ENCODE data around the gene NPIPA7.
"Not testable (repeated sequence)": the region's sequence is repeated elsewhere in the genome, so short reads cannot be mapped to it uniquely, and the experiment has no call there.

NPIPA7 gene

GRCh38 chr16:16378840-16379239 is at the start of gene NPIPA7:
Gene NPIPA7 (plus strand): TSS chr16:16379140. CDS start chr16:16379245, 105 bp downstream.
- DNase-seq (ENCODE audit: low read depth): not testable (repeated sequence)

- DNase-seq (ENCODE audit: low read depth): not testable (repeated sequence)
Measured at GRCh38 chr16:16331466-16331865, 47.5 kb upstream of the NPIPA7 start.

- DNase-seq (ENCODE audit: low read depth): not testable (repeated sequence)
Measured at GRCh38 chr16:16357556-16357955, 21.4 kb upstream of the NPIPA7 start.

- not testable (repeated sequence) for DNase-seq (ENCODE audit: low read depth)
Measured at GRCh38 chr16:16358539-16359240, 20.2 kb upstream of the NPIPA7 start.

- not testable (repeated sequence) for DNase-seq (ENCODE audit: low read depth)
Measured at GRCh38 chr16:16363595-16363994, 15.3 kb upstream of the NPIPA7 start.

GRCh38 chr16:16364100-16364499 is 14.8 kb upstream of the NPIPA7 start:
- DNase-seq (ENCODE audit: low read depth): not testable (repeated sequence)

GRCh38 chr16:16364701-16365100 is 14.2 kb upstream of the NPIPA7 start:
- not testable (repeated sequence) for DNase-seq (ENCODE audit: low read depth)

GRCh38 chr16:16365319-16365718 is 13.6 kb upstream of the NPIPA7 start:
- DNase-seq (ENCODE audit: low read depth): not testable (repeated sequence)

GRCh38 chr16:16365851-16366250 is 13.1 kb upstream of the NPIPA7 start:
- DNase-seq (ENCODE audit: low read depth): not testable (repeated sequence)

- not testable (repeated sequence) for DNase-seq (ENCODE audit: low read depth)
Measured at GRCh38 chr16:16366552-16367284, 12.2 kb upstream of the NPIPA7 start.

GRCh38 chr16:16367285-16367628 is 11.7 kb upstream of the NPIPA7 start:
- not testable (repeated sequence) for DNase-seq (ENCODE audit: low read depth)

- not testable (repeated sequence) for DNase-seq (ENCODE audit: low read depth)
Measured at GRCh38 chr16:16369081-16369856, 9.7 kb upstream of the NPIPA7 start.

GRCh38 chr16:16371136-16371735 is 7.7 kb upstream of the NPIPA7 start:
- not testable (repeated sequence) for DNase-seq (ENCODE audit: low read depth)

- not testable (repeated sequence) for DNase-seq (ENCODE audit: low read depth)
Measured at GRCh38 chr16:16374192-16374591, 4.7 kb upstream of the NPIPA7 start.

GRCh38 chr16:16399685-16400084 is 20.7 kb downstream of the NPIPA7 start:
- not testable (repeated sequence) for DNase-seq (ENCODE audit: low read depth)

GRCh38 chr16:16402333-16402732 is 23.4 kb downstream of the NPIPA7 start:
- DNase-seq (ENCODE audit: low read depth): not testable (repeated sequence)

- not testable (repeated sequence) for DNase-seq (ENCODE audit: low read depth)
Measured at GRCh38 chr16:16404283-16404682, 25.3 kb downstream of the NPIPA7 start.

GRCh38 chr16:16405421-16405820 is 26.5 kb downstream of the NPIPA7 start:
- DNase-seq (ENCODE audit: low read depth): not testable (repeated sequence)

GRCh38 chr16:16408430-16408829 is 29.5 kb downstream of the NPIPA7 start:
- DNase-seq (ENCODE audit: low read depth): not testable (repeated sequence)

GRCh38 chr16:16413773-16414172 is 34.8 kb downstream of the NPIPA7 start:
- not testable (repeated sequence) for DNase-seq (ENCODE audit: low read depth)

- not testable (repeated sequence) for DNase-seq (ENCODE audit: low read depth)
Measured at GRCh38 chr16:16417071-16417470, 38.1 kb downstream of the NPIPA7 start.

Measured in stimulated activated CD8-positive, alpha-beta memory T cell treated with anti-CD3 and anti-CD28 coated beads, Interleukin-12 subunit alpha, Interleukin-12 subunit beta, amount 100 ng/mL, for 4 hours (primary cell).